ENCODE results near the gene FHL2.

The FHL2 gene

GRCh38 chr2:105422801-105423200, 23.9 kb upstream of the FHL2 start:
- no peak for DNase-seq (ENCODE audit: low read depth, low spot score)

- no peak for DNase-seq (ENCODE audit: low read depth, low spot score)
These were observed 22.2 kb upstream of the FHL2 start for GRCh38 chr2:105421053-105421452.

DNA sequence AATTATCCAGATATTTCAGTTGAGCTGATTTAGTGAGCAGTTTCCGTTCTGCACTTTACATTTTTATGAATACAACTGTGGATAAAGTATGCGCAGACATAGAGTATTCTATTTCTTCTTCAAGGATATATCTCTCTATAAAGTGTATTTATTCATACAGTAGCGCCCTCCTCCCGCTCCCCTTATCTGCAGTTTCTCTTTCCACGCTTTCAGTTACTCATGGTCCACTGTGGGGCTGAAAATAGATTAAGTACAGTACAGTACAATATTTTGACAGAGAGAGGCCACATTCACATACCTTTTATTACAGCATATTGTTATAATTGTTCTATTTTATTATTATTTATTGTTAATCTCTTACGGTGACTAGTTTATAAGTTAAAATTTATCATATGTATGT, 19.7 kb upstream of the FHL2 start:
- no peak for DNase-seq (ENCODE audit: low read depth, low spot score)

DNA sequence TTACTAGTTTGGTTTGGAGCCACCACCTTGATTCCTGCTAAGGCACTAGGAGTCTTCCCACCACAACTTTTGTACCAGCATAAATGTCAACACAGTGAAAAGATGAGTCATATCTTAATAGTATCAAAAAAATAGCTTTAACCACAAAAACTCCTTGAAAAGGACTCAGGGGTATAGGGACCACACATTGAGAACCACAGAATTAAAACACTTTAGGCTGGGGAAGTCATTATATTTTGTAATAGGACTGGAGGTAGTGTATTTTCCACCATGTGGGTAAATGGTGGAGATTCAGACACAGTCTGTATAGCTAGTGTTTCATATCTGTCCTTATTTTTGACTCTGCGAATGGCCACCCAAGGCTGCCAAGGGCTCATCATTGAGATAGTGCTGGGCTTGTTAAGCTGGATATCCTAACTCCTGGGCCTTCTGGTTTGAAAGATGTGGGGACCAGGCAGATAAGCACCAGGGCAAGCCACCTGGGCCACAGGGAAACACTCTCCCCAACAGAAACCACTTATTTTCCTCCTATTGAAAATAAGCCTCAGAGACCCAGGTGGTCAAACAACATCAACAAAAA, 19.1 kb upstream of the FHL2 start:
- no peak for DNase-seq (ENCODE audit: low read depth, low spot score)

DNA sequence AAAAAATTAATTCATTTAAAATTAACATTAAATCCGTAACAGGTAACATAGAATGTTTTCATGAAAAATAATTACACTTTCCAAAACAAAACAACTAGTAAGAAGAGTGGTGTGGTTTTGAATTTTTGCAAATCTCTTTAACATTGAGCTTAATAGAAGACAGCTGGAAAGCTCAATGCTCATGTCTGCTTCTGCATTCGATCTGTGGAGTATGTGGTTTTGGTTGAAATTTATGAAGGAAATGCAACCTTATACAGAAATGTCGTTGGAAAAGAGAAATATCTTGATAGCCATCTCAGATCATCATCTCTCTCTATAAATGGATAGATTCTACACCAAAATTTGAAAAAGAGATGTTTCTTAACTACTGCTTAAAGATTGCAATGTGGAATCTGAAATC, 17.3 kb upstream of the FHL2 start:
- no peak for DNase-seq (ENCODE audit: low read depth, low spot score)

GRCh38 chr2:105415007-105415406, 16.2 kb upstream of the FHL2 start:
- no peak for DNase-seq (ENCODE audit: low read depth, low spot score)

- no peak for DNase-seq (ENCODE audit: low read depth, low spot score)
These were observed 14.4 kb upstream of the FHL2 start for GRCh38 chr2:105413206-105413605.

DNA sequence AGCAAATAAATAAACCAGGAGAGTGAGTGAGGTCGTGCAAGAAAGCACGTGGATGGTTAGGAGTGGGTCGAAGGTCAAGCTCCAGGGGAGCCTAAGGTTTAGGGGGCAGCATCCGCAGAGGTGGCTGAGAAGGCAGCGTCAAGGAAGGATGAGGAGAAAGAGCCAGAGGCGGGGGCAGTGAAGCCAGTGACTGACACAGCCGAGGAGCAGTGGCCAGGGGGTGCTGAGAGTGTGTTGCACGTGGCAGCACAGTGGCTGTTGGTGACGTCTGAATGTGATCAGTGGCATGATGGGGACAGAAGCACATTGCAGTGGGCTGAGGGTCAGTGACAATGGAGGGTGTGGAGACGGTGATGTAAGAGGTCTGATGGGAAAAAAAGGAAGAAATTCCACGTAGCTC, 13.7 kb upstream of the FHL2 start:
- DNase-seq (ENCODE audit: low read depth, low spot score), result no peak

- DNase-seq (ENCODE audit: low read depth, low spot score), result no peak
These were observed 13.0 kb upstream of the FHL2 start for GRCh38 chr2:105411720-105412407.

DNA sequence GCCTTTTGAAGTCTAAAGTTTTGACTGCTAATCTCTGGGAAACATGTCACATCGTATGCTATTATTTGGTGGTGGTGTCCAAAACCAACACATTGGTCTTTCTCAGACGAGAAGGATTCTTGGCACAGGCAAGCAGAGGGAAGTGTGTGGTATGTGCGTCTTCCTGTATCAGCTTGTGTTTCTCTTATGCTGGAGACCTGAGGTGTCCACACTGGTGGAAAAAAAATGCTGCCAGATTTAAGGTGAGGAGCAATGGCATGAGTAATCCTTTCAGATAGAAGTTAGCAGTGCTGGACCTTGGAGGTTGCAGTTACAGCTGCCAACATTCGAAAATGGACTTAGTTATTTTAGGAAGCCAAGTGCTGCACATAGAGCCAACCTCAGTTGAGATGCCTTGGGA, 11.7 kb upstream of the FHL2 start:
- DNase-seq (ENCODE audit: low read depth, low spot score), result no peak

DNA sequence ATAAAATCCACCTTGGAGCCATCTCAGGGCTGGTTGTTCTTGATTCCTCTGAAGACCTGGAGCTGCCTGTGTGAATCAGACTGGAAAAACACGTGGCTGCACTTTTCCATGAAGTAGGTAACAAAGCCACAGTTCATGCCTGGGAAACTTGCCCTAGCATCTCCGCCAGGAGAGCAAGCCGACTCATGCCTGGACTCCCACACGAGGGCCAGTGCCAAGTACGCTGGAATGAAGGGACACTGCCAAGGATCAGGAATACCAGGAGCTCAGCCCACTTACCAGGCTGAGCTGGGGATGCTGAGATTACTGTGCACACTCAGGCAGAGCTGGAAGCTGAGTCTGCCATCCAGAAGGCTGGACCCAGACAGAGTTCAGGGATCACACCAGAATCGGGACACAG, 10.9 kb upstream of the FHL2 start:
- no peak for DNase-seq (ENCODE audit: low read depth, low spot score)

DNA sequence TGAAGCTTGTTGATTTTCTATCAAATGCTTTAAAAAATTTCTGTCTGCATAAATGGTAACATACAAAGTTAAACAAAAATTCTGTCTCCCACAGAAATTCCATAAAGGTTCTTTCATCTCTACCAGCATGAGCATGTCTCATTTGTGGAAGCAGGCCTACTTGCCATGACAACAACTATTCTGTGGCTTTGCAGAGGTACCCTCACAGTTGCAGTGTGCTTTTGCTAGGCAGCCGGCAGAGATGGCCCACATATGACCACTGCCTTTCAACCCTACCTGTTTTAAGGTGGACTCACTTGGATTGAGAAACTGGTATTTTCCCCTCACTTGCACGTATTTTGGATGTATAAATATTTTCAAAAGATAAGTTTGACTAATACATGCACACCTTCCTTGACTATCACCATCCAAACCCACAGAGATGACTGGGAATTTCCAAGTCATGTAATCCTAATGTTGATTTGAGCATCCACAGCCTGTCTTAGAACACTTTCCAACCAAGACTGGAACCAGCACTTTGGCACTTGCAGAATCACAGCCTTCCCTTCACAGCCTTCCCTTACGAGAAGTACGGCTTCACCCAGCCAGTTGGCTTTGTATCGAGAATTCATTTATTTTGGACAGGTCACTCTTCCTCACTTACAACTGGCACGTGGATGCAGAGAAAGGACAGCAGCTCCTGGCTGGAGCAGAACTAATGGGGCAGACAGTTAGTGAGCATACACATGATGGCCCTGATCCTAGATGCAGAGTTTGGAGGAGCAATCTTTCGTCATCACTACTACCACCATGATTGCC, 9.3 kb upstream of the FHL2 start:
- no peak for DNase-seq (ENCODE audit: low read depth, low spot score)

- no peak for DNase-seq (ENCODE audit: low read depth, low spot score)
These were observed 7.4 kb upstream of the FHL2 start for GRCh38 chr2:105406221-105406620.

- no peak for DNase-seq (ENCODE audit: low read depth, low spot score)
These were observed 6.4 kb upstream of the FHL2 start for GRCh38 chr2:105405291-105405690.

- DNase-seq (ENCODE audit: low read depth, low spot score), result no peak
These were observed 5.9 kb upstream of the FHL2 start for GRCh38 chr2:105404736-105405135.

DNA sequence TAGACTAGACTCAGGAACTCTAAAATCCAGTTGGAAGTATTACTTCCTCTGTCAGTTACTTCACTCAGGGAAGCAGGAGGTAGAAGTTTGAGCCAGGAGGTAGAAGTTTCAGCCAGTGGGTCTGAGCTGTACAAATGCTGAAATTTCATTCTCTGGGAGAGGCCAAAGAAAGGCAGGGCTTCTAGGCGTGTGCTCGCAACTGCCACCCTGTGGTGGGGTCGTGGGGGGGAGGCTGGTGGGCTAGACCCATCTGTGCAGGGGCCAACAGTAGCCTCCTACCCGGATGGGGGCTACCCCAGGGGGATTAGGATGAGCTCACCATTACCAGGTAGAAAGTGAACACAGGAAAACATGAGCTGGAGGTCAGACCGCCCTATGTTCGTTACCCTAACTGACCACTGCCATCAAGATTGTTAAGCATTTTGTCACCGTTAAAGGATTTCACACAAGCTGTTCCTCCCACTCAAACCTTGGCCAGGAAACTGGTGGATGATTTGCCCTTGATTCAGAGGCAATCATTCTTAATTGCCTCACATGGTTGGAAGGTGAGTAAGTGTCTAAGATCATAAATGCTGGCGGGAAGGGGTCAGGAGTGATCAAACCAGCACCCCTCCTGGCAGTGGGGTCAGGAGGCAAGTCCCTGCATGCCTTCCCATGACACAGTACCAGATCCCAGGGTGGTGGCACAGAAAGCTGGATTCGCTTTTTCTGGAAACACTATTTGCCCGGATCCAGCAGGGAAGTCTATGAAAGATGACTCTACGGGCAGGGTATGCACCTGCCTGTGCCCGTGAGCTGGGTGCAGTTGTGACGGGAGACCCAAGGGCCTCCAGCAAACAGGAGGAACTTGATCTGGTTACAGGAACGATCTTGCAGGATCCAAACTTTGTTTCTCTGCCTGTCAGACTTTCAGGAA, 5.2 kb upstream of the FHL2 start:
- no peak for DNase-seq (ENCODE audit: low read depth, low spot score)

DNA sequence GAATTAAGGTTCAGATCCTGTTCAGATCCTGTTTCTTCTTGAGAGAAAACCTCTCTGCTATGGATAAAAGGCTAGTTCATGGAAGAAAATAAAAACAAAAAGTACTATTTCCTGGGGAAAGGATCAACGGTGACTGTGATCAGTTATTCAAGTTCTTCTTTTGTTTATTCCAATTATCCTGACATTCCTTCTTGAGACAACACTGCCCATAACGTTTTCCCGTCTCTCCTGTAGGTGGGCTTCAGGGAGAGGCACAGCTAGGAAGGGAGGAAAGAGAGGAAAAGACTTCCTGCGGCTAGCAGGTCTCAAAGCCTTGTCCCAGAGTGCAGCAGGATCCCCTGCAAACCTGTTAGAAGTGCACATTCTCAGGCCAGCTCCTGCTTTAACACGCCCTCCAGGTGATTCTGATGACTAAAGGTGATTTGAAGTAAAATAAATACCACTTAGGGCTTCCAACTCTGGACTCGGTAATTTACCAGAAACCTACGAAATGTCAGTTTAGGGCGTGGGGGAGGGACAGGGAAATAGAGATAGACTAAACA, 4.5 kb upstream of the FHL2 start:
- no peak for DNase-seq (ENCODE audit: low read depth, low spot score)

DNA sequence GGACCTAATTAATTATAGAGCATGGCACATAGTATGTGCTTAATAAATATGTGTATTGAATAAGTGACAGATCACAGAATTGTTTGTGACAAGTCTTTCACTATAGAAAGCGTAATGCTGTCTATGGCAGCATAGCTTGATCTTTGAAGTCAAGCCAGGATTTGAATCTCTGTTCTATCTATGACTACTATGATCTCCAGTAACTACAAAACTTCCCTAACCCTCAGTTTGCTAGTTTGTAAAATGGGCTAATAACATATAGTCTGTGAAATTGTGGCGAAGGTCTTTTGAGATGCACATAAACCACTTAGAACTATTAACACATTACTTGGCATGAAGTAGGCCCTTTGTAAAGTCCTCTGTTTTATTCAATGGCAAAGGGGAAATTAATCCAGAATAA, 4.0 kb upstream of the FHL2 start:
- no peak for DNase-seq (ENCODE audit: low read depth, low spot score)

DNA sequence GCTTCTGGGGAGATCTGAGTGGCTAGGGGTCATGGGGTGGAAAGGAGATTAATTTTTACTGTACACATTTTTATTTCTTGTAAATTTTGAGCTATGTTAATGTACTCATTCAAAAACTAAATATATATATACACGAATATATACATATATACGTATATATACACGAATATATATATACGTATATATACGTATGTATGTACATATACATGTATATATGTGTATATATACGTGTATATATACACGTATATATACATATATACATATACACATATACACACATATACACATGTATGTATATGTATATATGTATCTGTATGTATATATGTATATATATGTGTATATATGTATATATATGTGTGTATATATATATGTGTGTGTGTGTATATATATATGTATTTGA, 3.0 kb upstream of the FHL2 start:
- DNase-seq (ENCODE audit: low read depth, low spot score), result no peak

DNA sequence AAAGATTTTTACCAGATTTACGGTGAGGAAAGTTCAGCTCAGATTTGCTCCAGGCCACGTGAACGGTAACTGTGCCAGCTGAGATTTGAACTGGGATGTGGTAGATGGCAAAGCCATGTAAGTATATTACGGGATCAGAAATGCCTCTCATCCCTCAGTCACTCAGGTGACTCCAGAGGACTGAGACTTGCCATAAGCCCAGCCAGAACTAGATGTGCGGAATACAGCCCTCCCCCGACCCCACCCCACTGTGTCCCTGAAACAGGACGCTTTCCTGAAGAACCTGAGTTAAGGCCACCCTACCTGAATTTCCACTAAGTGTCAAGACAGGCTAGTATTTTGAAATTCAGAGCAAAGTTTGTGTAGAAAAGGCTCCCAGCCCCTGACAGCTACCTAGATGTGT, 1.3 kb upstream of the FHL2 start:
- DNase-seq (ENCODE audit: low read depth, low spot score), result no peak

DNA sequence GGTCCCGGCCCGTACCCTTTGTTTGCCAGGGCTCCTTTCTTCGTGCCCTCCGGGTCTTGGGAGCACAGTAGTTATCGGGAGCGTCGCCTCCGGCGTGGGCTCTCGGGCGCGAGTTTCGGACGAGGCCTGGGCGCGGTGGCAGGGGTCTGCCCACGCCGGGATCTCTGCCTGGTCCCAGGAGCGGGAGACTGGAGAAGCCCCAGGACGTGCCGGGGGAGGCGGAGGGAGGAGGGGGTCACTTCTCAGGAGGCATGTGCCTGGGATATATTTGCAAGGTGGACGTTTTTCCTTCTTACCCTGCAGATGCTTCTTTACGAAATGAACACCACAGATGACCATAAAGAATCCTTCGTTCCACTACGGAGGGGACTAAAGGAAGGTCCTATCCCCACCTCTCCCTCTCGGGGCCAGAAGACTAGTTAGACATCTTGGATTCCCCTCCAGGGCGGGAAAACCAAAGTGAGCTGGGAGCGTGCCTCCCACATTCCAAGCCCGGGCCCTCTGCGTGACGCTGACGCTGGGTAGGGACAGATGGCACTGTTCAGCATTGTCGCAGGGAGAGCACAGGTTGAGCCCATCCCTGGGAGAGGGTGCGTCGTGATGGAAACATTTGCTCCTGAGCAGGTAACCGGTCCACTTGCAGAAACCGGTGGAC, 483 bp upstream of the FHL2 start:
- no peak for DNase-seq (ENCODE audit: low read depth, low spot score)
